GM18517 (cell line): ENCODE data around the gene ATAT1.

Experiments used
- ATAC-seq: cut with Tn5 transposase; IDR thresholded peaks from one replicate; pipeline ENCODE4 v1.9.1; 2021; ENCODE audit warnings: mild to moderate bottlenecking, moderate library complexity; ENCODE audit not compliant: unreplicated experiment

Gene ATAT1

GRCh38 chr6:30626484-30627366 lies at the start of gene ATAT1:
ATAT1 (plus strand) TSS chr6:30626874.
- ATAC-seq = peak; percentile 63

GRCh38 chr6:30578051-30578450 lies 48.6 kb upstream of the ATAT1 start:
- no peak for ATAC-seq

GRCh38 chr6:30583921-30584320 lies 42.8 kb upstream of the ATAT1 start:
- no peak for ATAC-seq

- no peak for ATAC-seq
These were observed 36.8 kb upstream of the ATAT1 start for GRCh38 chr6:30589754-30590358.

GRCh38 chr6:30590509-30590908 lies 36.2 kb upstream of the ATAT1 start:
- no peak for ATAC-seq

GRCh38 chr6:30591008-30591407 lies 35.7 kb upstream of the ATAT1 start:
- ATAC-seq = no peak

- ATAC-seq = no peak
These were observed 34.4 kb upstream of the ATAT1 start for GRCh38 chr6:30592287-30592686.

- ATAC-seq = peak; percentile 71
These were observed 29.1 kb upstream of the ATAT1 start for GRCh38 chr6:30597315-30598144.

GRCh38 chr6:30598912-30599624 lies 27.6 kb upstream of the ATAT1 start:
- no peak for ATAC-seq

GRCh38 chr6:30599625-30600324 lies 26.9 kb upstream of the ATAT1 start:
- ATAC-seq = no peak

- no peak for ATAC-seq
These were observed 26.2 kb upstream of the ATAT1 start for GRCh38 chr6:30600451-30600961.

- no peak for ATAC-seq
These were observed 25.2 kb upstream of the ATAT1 start for GRCh38 chr6:30601436-30601814.

- no peak for ATAC-seq
These were observed 24.6 kb upstream of the ATAT1 start for GRCh38 chr6:30601815-30602641.

- no peak for ATAC-seq
These were observed 22.7 kb upstream of the ATAT1 start for GRCh38 chr6:30603961-30604360.

- ATAC-seq = no peak
These were observed 16.6 kb upstream of the ATAT1 start for GRCh38 chr6:30610065-30610464.

- ATAC-seq = no peak
These were observed 15.4 kb upstream of the ATAT1 start for GRCh38 chr6:30611150-30611855.

GRCh38 chr6:30611856-30612194 lies 14.8 kb upstream of the ATAT1 start:
- ATAC-seq = no peak

- no peak for ATAC-seq
These were observed 14.5 kb upstream of the ATAT1 start for GRCh38 chr6:30612213-30612612.
